Skin of body (tissue), 2 donors: ENCODE results near the gene AEBP2. TPM values are rescaled to one million over a fixed set of nuclear protein-coding genes. Genes with fewer than 3 reads are reported as not detected.
"Not testable (repeated sequence)": the region's sequence is repeated elsewhere in the genome, so short reads cannot be mapped to it uniquely, and the experiment has no call there.

Experiments
- DNase-seq: peaks from one replicate; lab custom pipeline; 2025; lab: John Stamatoyannopoulos, UW
- total RNA-seq: library from RNA; depleted of rRNA; stranded (reverse); fragments of >200 nt; gene quantifications from one replicate; pipeline ENCODE4 v1.2.3, GENCODE V29; 2014

The AEBP2 gene
- total RNA-seq, 1 donor from 2014 or later: 43.8 TPM

DNA sequence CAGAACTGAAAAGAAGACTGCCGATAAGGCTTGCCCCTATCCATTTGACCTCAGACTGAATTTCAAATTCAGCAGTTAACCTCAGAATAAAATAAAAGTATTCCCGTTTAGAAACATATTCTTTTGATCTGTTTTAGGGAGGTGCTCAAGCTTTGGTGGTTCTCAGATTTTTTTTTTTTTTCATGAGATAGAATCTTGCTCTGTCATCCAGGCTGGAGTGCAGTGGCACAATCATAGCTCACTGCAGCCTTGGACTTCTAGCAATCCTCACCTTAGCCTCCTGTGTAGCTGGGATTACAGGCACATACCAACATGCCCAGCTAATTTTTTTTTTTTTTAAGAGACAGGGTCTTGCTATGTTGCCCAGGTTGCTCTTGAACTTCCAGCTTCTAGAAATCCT, 15.5 kb downstream of the AEBP2 start:
- no peak for DNase-seq

DNA sequence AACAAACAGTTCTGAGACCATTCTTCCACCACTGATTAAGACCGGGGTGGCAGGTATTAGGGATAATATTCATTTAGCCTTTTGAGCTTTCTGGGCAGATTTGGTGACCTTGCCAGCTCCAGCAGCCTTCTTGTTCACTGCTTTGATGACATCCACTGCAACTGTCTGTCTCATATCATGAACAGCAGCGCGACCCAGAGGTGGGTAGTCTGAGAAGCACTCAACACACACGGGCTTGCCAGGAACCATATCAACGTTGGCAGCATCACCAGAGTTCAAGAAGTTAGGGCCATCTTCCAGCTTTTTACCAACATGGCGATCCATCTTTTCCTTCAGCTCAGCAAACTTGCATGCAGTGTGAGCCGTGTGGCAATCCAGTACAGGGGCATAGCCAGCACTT, 16.9 kb downstream of the AEBP2 start:
- DNase-seq: no peak

DNA sequence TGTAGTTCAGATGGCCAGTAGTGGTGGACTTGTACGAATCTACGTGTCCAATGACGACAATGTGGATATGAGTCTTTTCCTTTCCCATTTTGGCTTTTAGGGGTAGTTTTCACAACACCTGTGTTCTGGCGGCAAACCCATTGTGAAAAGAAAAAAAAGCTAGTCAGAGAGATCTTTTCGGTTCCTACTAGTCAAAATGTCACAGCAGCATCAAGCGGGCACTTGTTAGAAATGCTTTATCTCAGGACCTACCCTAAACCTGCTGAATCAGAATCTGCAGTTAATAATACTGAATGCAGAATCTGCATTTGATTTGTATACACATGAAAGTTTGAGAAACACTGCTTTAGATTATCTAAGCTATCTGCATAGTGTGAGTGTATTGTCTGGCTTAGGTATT, 18.3 kb downstream of the AEBP2 start:
- DNase-seq: no peak

DNA sequence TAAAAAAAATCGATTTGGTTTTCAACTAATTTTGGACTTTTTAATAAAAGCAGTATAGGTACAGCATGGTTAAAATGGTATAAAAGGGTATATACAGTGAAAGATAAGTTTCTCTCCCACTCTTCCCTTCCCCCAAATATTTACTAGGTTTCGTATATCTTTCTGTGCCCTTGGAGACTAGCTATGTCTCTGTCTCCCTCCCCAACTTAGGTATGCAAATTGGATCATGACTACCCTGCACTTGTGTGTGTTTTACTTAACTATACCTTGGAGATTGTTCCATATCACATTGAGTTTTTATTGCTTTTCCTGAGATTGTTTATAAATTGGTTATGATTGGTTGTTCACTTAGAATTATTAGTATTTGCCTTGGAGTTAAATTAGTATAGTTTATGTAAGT, 19.4 kb downstream of the AEBP2 start:
- DNase-seq: no peak

GRCh38 chr12:19461999-19462398, 22.7 kb downstream of the AEBP2 start:
- DNase-seq: no peak

DNA sequence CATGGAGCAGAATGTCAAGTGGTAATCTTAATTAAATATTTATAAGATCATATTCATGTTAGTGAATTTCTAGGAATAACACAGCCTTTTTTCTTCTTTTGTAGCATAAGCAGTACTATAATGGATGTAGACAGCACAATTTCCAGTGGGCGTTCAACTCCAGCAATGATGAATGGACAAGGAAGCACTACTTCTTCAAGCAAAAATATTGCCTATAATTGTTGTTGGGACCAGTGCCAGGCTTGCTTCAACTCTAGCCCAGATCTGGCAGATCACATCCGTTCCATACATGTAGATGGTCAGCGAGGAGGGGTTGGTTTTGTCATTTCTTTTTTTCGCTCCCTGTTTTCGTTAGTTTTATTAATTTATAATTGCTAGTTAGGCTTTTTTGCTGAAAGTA, 23.1 kb downstream of the AEBP2 start:
- peak; percentile 34 for DNase-seq

DNA sequence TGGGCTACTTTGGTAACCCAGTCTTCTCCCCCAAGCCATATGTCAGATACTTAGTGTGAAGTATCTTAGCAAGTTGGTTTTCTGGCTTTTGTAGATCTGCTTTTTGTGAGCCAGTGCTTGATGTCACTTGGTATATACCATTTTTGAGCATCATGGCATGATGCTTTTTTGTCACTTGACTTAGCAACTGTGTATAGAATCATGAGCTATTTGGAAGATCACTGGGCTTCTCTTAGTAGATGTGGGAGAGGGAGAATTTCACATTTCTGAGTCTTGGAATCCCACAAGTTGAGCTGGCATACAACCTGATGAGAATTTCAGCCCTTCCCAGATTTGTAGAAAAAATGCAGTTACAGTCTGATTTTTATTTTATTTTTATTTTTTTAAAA, 24.9 kb downstream of the AEBP2 start:
- DNase-seq: no peak

- DNase-seq: no peak
These were observed 26.4 kb downstream of the AEBP2 start for GRCh38 chr12:19465711-19466110.

DNA sequence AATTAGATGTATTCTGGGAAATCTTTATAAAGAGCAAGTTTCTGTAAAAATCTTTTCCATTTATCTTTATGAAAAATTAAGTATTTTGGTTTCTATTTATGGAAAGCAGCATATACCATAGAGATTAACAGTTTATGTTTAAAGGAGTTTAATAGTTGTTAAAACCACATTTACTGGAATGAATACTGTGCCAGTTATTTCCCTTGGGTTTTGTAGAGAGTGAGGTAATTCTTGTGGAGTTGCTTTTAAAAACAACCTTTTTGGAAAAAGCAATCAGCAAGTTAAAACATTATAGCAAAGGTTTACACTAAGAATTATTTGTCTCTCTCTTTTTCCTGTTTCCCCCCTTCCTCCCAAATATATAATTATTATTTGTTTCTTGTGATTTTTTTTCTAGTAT, 34.9 kb downstream of the AEBP2 start:
- DNase-seq: no peak

DNA sequence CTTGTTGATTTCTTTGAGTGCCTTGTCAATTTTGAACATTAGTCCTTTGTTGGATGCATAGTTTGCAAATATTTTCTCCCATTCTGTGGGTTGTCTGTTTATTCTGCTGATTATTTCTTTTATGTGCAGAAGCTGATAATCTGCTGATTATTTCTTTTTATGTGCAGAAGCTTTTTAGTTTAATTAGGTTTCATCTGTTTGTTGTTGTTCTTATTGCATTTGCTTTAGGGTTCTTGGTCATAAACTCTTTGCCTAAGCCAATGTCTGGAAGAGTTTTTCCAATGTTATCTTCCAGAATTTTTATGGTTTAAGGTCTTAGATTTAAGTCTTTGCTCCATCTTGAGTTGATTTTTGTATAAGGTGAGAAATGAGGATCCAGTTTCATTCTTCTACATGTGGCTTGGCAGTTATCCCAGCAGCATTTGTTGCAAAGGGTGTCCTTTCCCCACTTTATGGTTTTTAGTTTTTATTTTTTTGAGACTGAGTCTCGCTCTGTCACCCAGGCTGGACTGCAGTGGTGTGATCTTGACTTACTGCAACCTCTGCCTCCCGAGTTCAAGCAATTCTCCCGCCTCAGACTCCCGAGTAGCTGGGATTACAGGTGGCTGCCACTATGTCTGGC, 36.7 kb downstream of the AEBP2 start:
- not testable (repeated sequence) for DNase-seq

DNA sequence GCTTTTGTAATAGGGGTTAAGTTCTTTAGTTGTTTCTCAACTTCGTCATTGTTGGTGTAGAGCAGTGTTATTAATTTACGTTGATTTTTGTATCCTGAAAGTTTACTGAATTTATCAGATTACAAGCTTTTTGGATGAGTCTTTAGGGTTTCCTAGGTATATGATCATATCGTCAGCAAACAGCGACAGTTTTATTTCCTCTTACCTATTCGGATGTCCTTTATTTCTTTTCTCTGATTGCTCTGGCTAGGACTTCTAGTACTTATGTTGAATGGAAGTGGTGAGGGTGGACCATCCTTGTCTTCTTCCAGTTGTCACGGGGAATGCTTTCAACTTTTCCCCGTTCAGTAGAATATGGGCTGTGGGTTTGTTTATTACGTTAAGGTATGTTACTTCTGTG, 37.8 kb downstream of the AEBP2 start:
- DNase-seq: no peak

GRCh38 chr12:19480459-19480858, 41.2 kb downstream of the AEBP2 start:
- DNase-seq: no peak

- DNase-seq: no peak
These were observed 42.7 kb downstream of the AEBP2 start for GRCh38 chr12:19482036-19482435.

DNA sequence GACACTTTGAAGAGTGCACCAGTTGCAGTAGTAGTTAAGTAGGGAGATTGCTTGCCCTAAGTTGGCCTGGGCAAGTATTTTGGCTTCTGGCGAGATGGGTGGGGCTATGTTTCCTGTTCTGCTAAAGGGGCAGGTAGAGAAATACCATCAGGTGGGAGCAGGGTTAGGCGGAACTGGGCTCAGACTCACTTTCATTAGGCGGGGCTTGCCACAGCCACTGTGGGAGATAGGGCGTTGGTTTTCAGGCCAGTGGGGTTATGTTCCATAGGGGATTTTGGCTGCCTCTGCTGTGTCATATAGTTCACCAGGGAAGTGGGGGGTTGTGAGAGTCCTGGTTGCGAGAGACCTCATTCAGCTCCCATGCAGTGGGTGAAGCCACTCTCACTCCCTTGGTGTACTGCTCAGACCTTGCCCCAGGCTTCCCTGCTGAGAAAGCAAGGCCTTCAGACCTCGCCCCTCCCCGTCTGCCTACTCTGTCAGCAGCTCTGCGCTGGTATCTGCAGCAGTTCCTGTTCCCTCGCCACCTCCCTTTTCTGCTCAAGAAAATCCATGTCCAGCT, 43.3 kb downstream of the AEBP2 start:
- no peak for DNase-seq

DNA sequence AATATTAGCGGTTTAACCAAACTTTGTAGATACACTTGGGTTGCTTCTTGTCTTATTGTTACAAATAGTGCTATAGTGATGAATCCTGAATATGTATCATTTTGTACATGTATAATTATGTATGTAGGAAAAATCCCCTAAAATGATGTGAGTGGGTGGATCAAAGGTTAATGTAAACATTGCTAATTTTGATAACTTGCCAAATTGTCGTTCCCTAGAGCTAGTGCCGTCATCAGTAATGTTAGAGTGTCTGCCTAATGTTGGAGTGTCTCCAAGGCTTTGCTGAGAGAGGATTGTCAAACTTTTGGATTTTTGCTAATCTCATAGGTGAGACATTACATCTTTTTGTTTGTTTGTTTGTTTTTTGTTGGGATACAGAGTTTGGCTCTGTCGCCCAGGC, 44.4 kb downstream of the AEBP2 start:
- DNase-seq: peak; percentile 26

DNA sequence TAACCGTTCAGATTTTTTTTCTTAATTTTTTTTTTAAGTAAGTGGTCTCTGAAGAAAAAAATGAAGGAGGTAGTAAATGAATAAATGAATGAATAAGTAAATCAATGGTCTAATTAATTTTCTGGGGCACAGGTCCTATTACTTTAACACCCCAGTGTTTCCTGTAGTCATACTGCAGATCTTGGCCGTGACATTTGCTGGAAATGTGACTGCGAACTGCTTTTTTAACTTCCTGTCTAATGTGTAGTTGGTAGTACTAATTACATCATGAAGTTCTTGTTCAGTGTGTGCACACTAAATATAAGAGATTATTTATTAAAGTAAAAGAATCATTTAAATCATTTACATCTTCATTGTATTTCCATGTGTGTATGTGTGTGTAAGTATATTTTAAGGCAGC, 45.4 kb downstream of the AEBP2 start:
- DNase-seq: no peak

DNA sequence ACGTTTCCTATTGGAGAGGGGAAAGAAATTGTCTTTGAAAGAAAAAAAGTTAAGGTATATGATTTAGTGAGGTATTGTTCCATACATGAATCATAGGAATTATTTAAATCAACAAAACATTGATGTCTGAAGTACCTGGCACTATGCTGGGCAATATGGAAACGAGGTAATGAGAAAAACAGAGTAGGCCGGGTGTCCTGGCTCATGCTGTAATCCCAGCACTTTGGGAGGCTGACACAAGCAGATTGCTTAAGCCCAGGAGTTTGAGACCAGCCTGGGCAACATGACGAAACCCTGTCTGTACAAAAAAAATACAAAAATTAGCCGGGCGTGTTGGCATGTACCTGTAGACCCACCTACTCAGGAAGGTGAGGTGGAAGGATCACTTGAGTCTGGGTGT, 45.9 kb downstream of the AEBP2 start:
- DNase-seq: no peak

- DNase-seq: no peak
These were observed 49.9 kb downstream of the AEBP2 start for GRCh38 chr12:19489168-19489567.

DNA sequence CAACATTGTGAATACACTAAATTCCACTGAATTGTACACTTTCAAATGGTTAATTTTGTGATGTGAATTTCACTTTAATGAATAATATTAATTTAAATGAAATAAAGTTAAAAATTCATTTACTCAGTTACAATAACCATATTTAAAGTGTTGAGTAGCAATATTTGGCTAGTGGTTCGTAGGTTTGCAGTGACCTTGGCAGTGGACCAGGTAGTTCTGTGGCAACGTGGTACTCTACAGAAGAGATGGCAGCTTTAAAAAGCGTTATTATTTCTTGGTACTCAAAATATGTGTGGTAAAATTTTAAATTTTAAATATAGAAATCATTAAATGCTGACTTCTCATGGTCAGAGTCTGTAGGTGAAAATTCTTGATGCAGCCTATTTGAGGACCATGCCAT, 51.6 kb downstream of the AEBP2 start:
- DNase-seq: no peak

DNA sequence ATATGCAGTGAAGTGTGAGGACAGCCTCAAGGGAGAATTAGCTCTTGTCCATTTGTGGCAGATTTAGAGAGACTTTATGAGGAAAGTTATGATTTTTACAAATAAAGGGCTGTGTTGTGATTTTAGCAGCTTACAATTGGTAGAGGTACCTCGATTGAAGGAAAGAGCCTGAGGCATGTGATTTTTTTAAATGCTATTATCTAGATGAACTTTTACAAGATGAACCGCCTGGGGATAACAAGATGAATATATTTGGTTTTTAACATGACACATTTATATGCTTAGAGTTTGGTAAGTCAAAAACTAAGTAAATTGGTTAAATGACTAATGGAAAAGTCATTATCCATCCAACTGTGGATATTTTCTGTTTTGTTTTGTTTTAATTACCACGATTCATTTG, 52.6 kb downstream of the AEBP2 start:
- DNase-seq: no peak

GRCh38 chr12:19496219-19496878, 57.1 kb downstream of the AEBP2 start:
- no peak for DNase-seq

GRCh38 chr12:19498099-19498498, 58.8 kb downstream of the AEBP2 start:
- DNase-seq: no peak

GRCh38 chr12:19499030-19499429, 59.7 kb downstream of the AEBP2 start:
- DNase-seq: no peak
